Activated naive CD4-positive, alpha-beta T cell treated with anti-CD3 and anti-CD28 coated beads, Interleukin-2, amount 50 U/mL, for 72 hours (primary cell): ENCODE measurements around the gene SAMD13. TPM values are rescaled to one million over a fixed set of nuclear protein-coding genes. Genes with fewer than 3 reads are reported as not detected.

Source experiments
- total RNA-seq, 2 donors: library from RNA; stranded (reverse); gene quantifications; one replicate each; pipeline ENCODE4 v1.2.3, GENCODE V29; 2022

SAMD13 gene
- total RNA-seq, 2 donors from 2014 or later, result 0.29 TPM; not detected in 1

Other genes starting within 250 kb of the SAMD13 start
- 10 to 100 TPM; 20.7 to 25.2 TPM for gene PRKACB, start 157.4 kb upstream of the SAMD13 start, total RNA-seq
- not detected for gene DNASE2B, start 96.8 kb downstream of the SAMD13 start, total RNA-seq
- gene RPF1, start 177.6 kb downstream of the SAMD13 start, total RNA-seq, result 10 to 100 TPM; 44.6 to 62.5 TPM
- gene SPATA1, start 204.7 kb downstream of the SAMD13 start, total RNA-seq, result 1 to 10 TPM in 1 of 2 donors, under 1 TPM in 1; 0.96 to 3.0 TPM
- 100 to 1,000 TPM; 116 to 133 TPM for gene GNG5, start 204.9 kb downstream of the SAMD13 start, total RNA-seq